Activated T-helper 1 cell treated with anti-CD3 and anti-CD28 coated beads, Interleukin-2, amount 50 U/mL, for 16 hours (primary cell): Measurements from ENCODE around the gene ADPRHL1.
"Not testable (repeated sequence)": the region's sequence is repeated elsewhere in the genome, so short reads cannot be mapped to it uniquely, and the experiment has no call there.

Experiments used
- DNase-seq, 2 donors: peaks; one replicate each; pipeline ENCODE4 v3.0.0-alpha.2; 2020; ENCODE audit warnings: low read depth in 1 of 2, low spot score in 1 of 2

Gene ADPRHL1

GRCh38 chr13:113403255-113404104 is 49.8 kb downstream of the ADPRHL1 start:
- DNase-seq = no peak

GRCh38 chr13:113402471-113403254 is 50.6 kb downstream of the ADPRHL1 start:
- no peak for DNase-seq

- DNase-seq = no peak
These were observed 51.6 kb downstream of the ADPRHL1 start for GRCh38 chr13:113401452-113402415.

- no peak for DNase-seq
These were observed 52.5 kb downstream of the ADPRHL1 start for GRCh38 chr13:113400621-113401451.

- DNase-seq = no peak
These were observed 53.5 kb downstream of the ADPRHL1 start for GRCh38 chr13:113399755-113400149.

- DNase-seq = no peak
These were observed 54.1 kb downstream of the ADPRHL1 start for GRCh38 chr13:113398963-113399754.

- DNase-seq = no peak
These were observed 55.5 kb downstream of the ADPRHL1 start for GRCh38 chr13:113397608-113398425.

- no peak for DNase-seq
These were observed 59.0 kb downstream of the ADPRHL1 start for GRCh38 chr13:113394339-113394640.

- peak; percentile 58 to 62 for DNase-seq
These were observed 59.5 kb downstream of the ADPRHL1 start for GRCh38 chr13:113393563-113394338.

- DNase-seq = no peak
These were observed 60.1 kb downstream of the ADPRHL1 start for GRCh38 chr13:113393226-113393562.

- DNase-seq = no peak
These were observed 62.3 kb downstream of the ADPRHL1 start for GRCh38 chr13:113390874-113391497.

GRCh38 chr13:113389586-113389985 is 63.7 kb downstream of the ADPRHL1 start:
- DNase-seq = not testable (repeated sequence)

- no peak for DNase-seq
These were observed 65.9 kb downstream of the ADPRHL1 start for GRCh38 chr13:113387396-113387795.

GRCh38 chr13:113383089-113383488 is 70.2 kb downstream of the ADPRHL1 start:
- no peak for DNase-seq

- DNase-seq = not testable (repeated sequence)
These were observed 70.7 kb downstream of the ADPRHL1 start for GRCh38 chr13:113382542-113382941.

- DNase-seq = no peak
These were observed 74.5 kb downstream of the ADPRHL1 start for GRCh38 chr13:113378825-113379224.

GRCh38 chr13:113374511-113375175 is 78.6 kb downstream of the ADPRHL1 start:
- DNase-seq = no peak
